IMR-90 (cell line): ENCODE data around the gene DVL1. TPM values are rescaled to one million over a fixed set of nuclear protein-coding genes. Genes with fewer than 3 reads are reported as not detected.

Experiments used
- ATAC-seq: fragments of 200-7000 bp; cut with Tn5 transposase; 2 replicates; pipeline ENCODE4 v1.9.1; 2020; ENCODE audit warnings: low read depth, mild to moderate bottlenecking, moderate library complexity
- BruUV-seq: library from RNA; stranded (reverse); fragments of 400-500 nt; replicated peaks from 2 replicates; lab custom pipeline; 2021; lab: Mats Ljungman, UMichigan
- CTCF ChIA-PET: fragments of 300-600 bp; formaldehyde crosslinking; extraction: SDS; loops from one replicate; lab custom pipeline; 2021; ENCODE audit warnings: antibody characterized with exemption; lab: Yijun Ruan, JAX
- POLR2A ChIA-PET: fragments of 300-600 bp; sonication (Branson Sonifier 250); formaldehyde crosslinking; loops from one replicate; lab custom pipeline; 2022; ENCODE audit warnings: antibody characterized with exemption; ENCODE audit not compliant: unreplicated experiment; lab: Charles Lee
- DNase-seq: peaks from one replicate; pipeline ENCODE4 v3.0.0; 2013
- H2AFZ ChIP-seq: replicated peaks from 2 replicates; pipeline ENCODE3; 2013; ENCODE audit warnings: low read length, mild to moderate bottlenecking; ENCODE audit not compliant: poor library complexity
- H2AK5ac ChIP-seq: 2 replicates; pipeline ENCODE4 v1.6.1; 2013; ENCODE audit warnings: low read depth, low read length, inconsistent platforms
- H2AK9ac ChIP-seq: replicated peaks from 2 replicates; pipeline ENCODE3; 2013; ENCODE audit warnings: mild to moderate bottlenecking, low read depth, low read length, moderate library complexity; ENCODE audit not compliant: poor library complexity
- H2BK120ac ChIP-seq: 2 replicates; pipeline ENCODE4 v1.6.1; 2013; ENCODE audit warnings: low read depth, low read length, inconsistent platforms
- H2BK15ac ChIP-seq: 3 replicates; pipeline ENCODE4 v1.6.1; 2013; ENCODE audit warnings: low read depth, low read length, inconsistent platforms
- H2BK20ac ChIP-seq: 2 replicates; pipeline ENCODE4 v1.6.1; 2013; ENCODE audit warnings: low read depth, mild to moderate bottlenecking, inconsistent platforms, low read length, moderate library complexity
- H2BK5ac ChIP-seq: 2 replicates; pipeline ENCODE4 v1.6.1; 2013; ENCODE audit warnings: mild to moderate bottlenecking, low read depth, low read length, inconsistent platforms; ENCODE audit not compliant: poor library complexity, severe bottlenecking
- H3K14ac ChIP-seq: replicated peaks from 2 replicates; pipeline ENCODE4 v1.6.1; 2013; ENCODE audit warnings: low read depth, low read length, inconsistent platforms
- H3K18ac ChIP-seq: 2 replicates; pipeline ENCODE4 v1.6.1; 2013; ENCODE audit warnings: low read depth, low read length, control low read depth
- H3K23ac ChIP-seq: 2 replicates; pipeline ENCODE4 v1.6.1; 2013; ENCODE audit warnings: low read depth, low read length, inconsistent platforms
- H3K27ac ChIP-seq: 2 replicates; pipeline ENCODE4 v1.5.1; 2013; ENCODE audit warnings: mild to moderate bottlenecking, control low read depth, low read length; ENCODE audit not compliant: insufficient read depth
- H3K27me3 ChIP-seq: 2 replicates; pipeline ENCODE4 v1.6.1; 2013; ENCODE audit warnings: low read length; ENCODE audit not compliant: control insufficient read depth, insufficient read depth
- H3K36me3 ChIP-seq: 2 replicates; pipeline ENCODE4 v1.6.1; 2013; ENCODE audit warnings: low read length, mixed read lengths; ENCODE audit not compliant: control insufficient read depth, insufficient read depth
- H3K4ac ChIP-seq: 2 replicates; pipeline ENCODE4 v1.6.1; 2013; ENCODE audit warnings: low read depth, low read length, inconsistent platforms
- H3K4me1 ChIP-seq: 2 replicates; pipeline ENCODE4 v1.6.1; 2013; ENCODE audit warnings: low read length, mixed read lengths; ENCODE audit not compliant: control insufficient read depth, insufficient read depth
- H3K4me2 ChIP-seq: 2 replicates; pipeline ENCODE4 v1.6.1; 2013; ENCODE audit warnings: low read depth, mild to moderate bottlenecking, control low read depth, low read length, moderate library complexity
- H3K4me3 ChIP-seq: 2 replicates; pipeline ENCODE4 v1.5.1; 2013; ENCODE audit warnings: low read depth, mild to moderate bottlenecking, control low read depth, low read length, moderate library complexity; ENCODE audit not compliant: insufficient read depth
- H3K56ac ChIP-seq: 2 replicates; pipeline ENCODE4 v1.6.1; 2013; ENCODE audit warnings: low read length, inconsistent platforms; ENCODE audit not compliant: insufficient read depth; ENCODE audit errors: extremely low read depth
- H3K79me1 ChIP-seq, 2 experiments: 2 replicates each; pipeline ENCODE4 v1.6.1; 2013; ENCODE audit warnings: low read length in 2 of 2, inconsistent platforms in 1 of 2, low read depth in 1 of 2
- H3K9ac ChIP-seq: 2 replicates; pipeline ENCODE4 v1.6.1; 2013; ENCODE audit warnings: low read depth, low read length, control low read depth
- H3K9me1 ChIP-seq: 2 replicates; pipeline ENCODE4 v1.6.1; 2013; ENCODE audit warnings: low read length, inconsistent platforms; ENCODE audit not compliant: insufficient read depth
- H3K9me3 ChIP-seq: 2 replicates; pipeline ENCODE4 v1.6.1; 2013; ENCODE audit warnings: low read length; ENCODE audit not compliant: control insufficient read depth, insufficient read depth
- H4K20me1 ChIP-seq: 2 replicates; pipeline ENCODE4 v1.6.1; 2013; ENCODE audit warnings: low read length, inconsistent platforms; ENCODE audit not compliant: insufficient read depth
- H4K5ac ChIP-seq: 2 replicates; pipeline ENCODE4 v1.6.1; 2013; ENCODE audit warnings: mild to moderate bottlenecking, low read depth, low read length, control low read depth
- H4K8ac ChIP-seq, 2 experiments: 2 replicates each; pipeline ENCODE4 v1.6.1; 2013; ENCODE audit warnings: low read depth in 2 of 2, low read length in 2 of 2, control low read depth in 1 of 2, inconsistent platforms in 1 of 2
- H4K91ac ChIP-seq: 2 replicates; pipeline ENCODE4 v1.6.1; 2013; ENCODE audit warnings: low read depth, low read length, inconsistent platforms; ENCODE audit not compliant: insufficient read depth
- BHLHE40 ChIP-seq: fragments of 150-350 bp; IDR thresholded peaks from 2 replicates; pipeline ENCODE4 v1.6.1; 2016; ENCODE audit warnings: mild to moderate bottlenecking, low read depth, low read length
- CEBPB ChIP-seq: IDR thresholded peaks from 2 replicates; pipeline ENCODE4 v1.6.1; 2012; ENCODE audit warnings: low read depth, low read length, improper control_type of control experiment
- CHD1 ChIP-seq: IDR thresholded peaks from 2 replicates; pipeline ENCODE4 v1.6.1; 2012; ENCODE audit warnings: low read depth, low read length, improper control_type of control experiment
- CTCF ChIP-seq: conservative IDR thresholded peaks from 2 replicates; pipeline ENCODE4 v1.5.1; 2012; ENCODE audit warnings: mild to moderate bottlenecking, low read depth, low read length, improper control_type of control experiment
- ELK1 ChIP-seq: fragments of 150-350 bp; IDR thresholded peaks from 2 replicates; pipeline ENCODE4 v1.6.1; 2016; ENCODE audit warnings: low read depth, mild to moderate bottlenecking, low read length, moderate library complexity, borderline replicate concordance
- MAFK ChIP-seq: IDR thresholded peaks from 2 replicates; pipeline ENCODE4 v1.6.1; 2012; ENCODE audit warnings: low read depth, low read length, improper control_type of control experiment
- MXI1 ChIP-seq: IDR thresholded peaks from 2 replicates; pipeline ENCODE4 v1.6.1; 2012; ENCODE audit warnings: low read depth, mild to moderate bottlenecking, low read length, moderate library complexity, borderline replicate concordance
- NFE2L2 ChIP-seq: fragments of 150-350 bp; IDR thresholded peaks from 2 replicates; pipeline ENCODE4 v1.6.1; 2016; ENCODE audit warnings: low read depth, mild to moderate bottlenecking, low read length
- POLR2A ChIP-seq: IDR thresholded peaks from 2 replicates; pipeline ENCODE4 v1.6.1; 2012; ENCODE audit warnings: mild to moderate bottlenecking, low read depth, low read length
- RAD21 ChIP-seq: IDR thresholded peaks from 2 replicates; pipeline ENCODE4 v1.6.1; 2012; ENCODE audit warnings: low read length, improper control_type of control experiment
- RCOR1 ChIP-seq: IDR thresholded peaks from 2 replicates; pipeline ENCODE4 v1.6.1; 2012; ENCODE audit warnings: mild to moderate bottlenecking, low read length, improper control_type of control experiment; ENCODE audit not compliant: insufficient replicate concordance
- RFX5 ChIP-seq: IDR thresholded peaks from 2 replicates; pipeline ENCODE4 v1.8.0; 2012; ENCODE audit warnings: low read depth, mild to moderate bottlenecking, low read length, moderate library complexity
- SMC3 ChIP-seq: fragments of 150-350 bp; IDR thresholded peaks from 2 replicates; pipeline ENCODE4 v1.6.1; 2016; ENCODE audit warnings: low read depth, mild to moderate bottlenecking, antibody characterized with exemption, low read length, moderate library complexity
- USF2 ChIP-seq: fragments of 150-350 bp; IDR thresholded peaks from 2 replicates; pipeline ENCODE4 v1.6.1; 2017; ENCODE audit warnings: mild to moderate bottlenecking, antibody characterized with exemption, low read length, low read depth
- WGBS, 2 experiments: methylation state at CpG; one replicate each; pipeline versions ENCODE4 v1.1.5 to v1.1.7; 2013; ENCODE audit warnings: missing lambda C conversion rate in 2 of 2; ENCODE audit not compliant: insufficient read length in 1 of 2; ENCODE audit errors: extremely low coverage in 2 of 2; 5-methylcytosine and 5-hydroxymethylcytosine counted together
- dilution Hi-C: fragments of 300-500 bp; cut with HindIII; formaldehyde crosslinking; loops from one replicate; pipeline ENCODE4 v1.14.3; 2018; ENCODE audit warnings: low sequenced_read_pairs; ENCODE audit not compliant: unreplicated experiment
- in situ Hi-C: fragments of 300-500 bp; cut with MboI; formaldehyde crosslinking; loops from 3 replicates; pipeline ENCODE4 v1.14.3; 2019; ENCODE audit warnings: low sequenced_read_pairs, inconsistent platforms, mixed read lengths
- intact Hi-C: fragments of 100-400 bp; cut with micrococcal nuclease; formaldehyde crosslinking; loops from 2 replicates; pipeline ENCODE4 v1.10.0; 2022
- polyA plus RNA-seq, 3 experiments: library from polyadenylated mRNA; depleted of rRNA; stranded (reverse); fragments of >200 nt; gene quantifications; 2 replicates each; pipeline ENCODE4 v1.2.3, GENCODE V29; 2012; ENCODE audit warnings: low replicate concordance in 1 of 3
- total RNA-seq: library from RNA; depleted of rRNA; stranded (reverse); fragments of >200 nt; gene quantifications from 2 replicates; pipeline ENCODE4 v1.2.3, GENCODE V29; 2012

Gene DVL1
- total and polyA plus RNA-seq, 2 of the 4 experiments (the other 2 are of a cell fraction), result 27.2 to 35.9 TPM

- Histone ChIP-seq H2AK9ac (peak overlapping the region; percentile 99), H3K18ac (no peak overlapping the region), H3K9me1 (peaks cover 9% of the 10 kb centered on the region), H4K5ac (peak overlapping the region; percentile 61; the same call in 1 of the 2 replicates), H3K4me1 (peaks cover 7% of the 10 kb centered on the region; the same call in 1 of the 2 replicates), H2BK120ac (no peak overlapping the region), H3K4me2 (peak overlapping the region; percentile 91), H3K56ac (peak overlapping the region; percentile 1; the same call in 1 of the 2 replicates), H3K27ac (peak overlapping the region; percentile 76), H2BK5ac (peak overlapping the region; percentile 61), H3K23ac (peak overlapping the region; percentile 38; the same call in 1 of the 2 replicates), H4K8ac (peak overlapping the region; percentile 43 to 65; a peak in 1 of 4 replicates), H3K14ac (0 out of 2 replicates have a peak overlapping the region, but pooled peaks have one; percentile 25), H2AFZ (peak overlapping the region; percentile 95), H2BK15ac (no peak overlapping the region), H4K91ac (peak overlapping the region; percentile 41; the same call in 1 of the 2 replicates), H2AK5ac (peak overlapping the region; percentile 85; the same call in 1 of the 2 replicates), H3K79me1 (peaks cover 7 to 56% of the 10 kb centered on the region in 2 experiments; a peak in 2 of 4 replicates), H3K27me3 (no peaks in the 10 kb centered on the region), H2BK20ac (no peak overlapping the region), H3K4me3 (peak overlapping the region; percentile 99), H3K9me3 (no peaks in the 10 kb centered on the region), H3K4ac (peak overlapping the region; percentile 72), H4K20me1 (peaks cover 53% of the 10 kb centered on the region), H3K9ac (peak overlapping the region; percentile 84), H3K36me3 (peaks cover 9% of the 10 kb centered on the region)
- ATAC-seq, result no peak
- intact Hi-C loops, result no loop called here
- CTCF ChIA-PET, result no interaction called here
- no TSS peak for BruUV-seq
- in situ Hi-C loops, result no loop called here
- POLR2A ChIA-PET, result no interaction called here
- DNase-seq, result no peak
- dilution Hi-C loops, result no loop called here
- 60% methylated on average over 6 of the region's 16 CpGs; no CpG with 5 or more reads in 1 of the 2 experiments for WGBS, 2 experiments
- no peak for TF ChIP-seq CEBPB
- TF ChIP-seq CTCF, result no peak
- no peak for TF ChIP-seq RFX5
- no peak for TF ChIP-seq MAFK
- no peak for TF ChIP-seq POLR2A
- no peak for TF ChIP-seq ELK1
- TF ChIP-seq NFE2L2, result no peak
- no peak for TF ChIP-seq RAD21
- no peak for TF ChIP-seq CHD1
- TF ChIP-seq SMC3, result no peak
- no peak for TF ChIP-seq USF2
- TF ChIP-seq RCOR1, result no peak
- TF ChIP-seq BHLHE40, result no peak
- no peak for TF ChIP-seq MXI1
These were observed 23.7 kb downstream of the DVL1 start for GRCh38 chr1:1325288-1326074.
